Measurements from ENCODE around the gene CDK16.

CDK16 gene

DNA sequence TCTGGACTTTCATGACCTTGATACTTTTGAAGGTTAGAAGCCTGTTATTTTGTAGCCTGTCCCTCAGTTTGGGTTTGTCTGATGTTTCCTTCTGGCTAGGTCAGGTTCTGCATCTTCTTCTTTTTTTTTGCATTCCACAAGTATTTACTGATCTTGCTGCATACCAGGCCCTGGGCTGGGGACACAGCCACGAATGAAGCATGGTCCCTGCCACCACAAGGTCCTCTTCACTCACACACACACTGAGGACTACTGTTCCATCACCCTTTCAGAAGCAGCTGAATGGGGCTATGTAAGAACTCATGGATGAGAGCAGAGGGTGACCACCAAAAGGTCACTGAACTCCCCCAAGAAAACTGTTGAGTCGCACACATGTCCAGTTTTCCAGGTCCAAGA lies 53.5 kb downstream of the CDK16 start:
- H3K4me3 ChIP-seq (ENCODE audit: low read depth, low read length) = no peak overlapping the region
- TF ChIP-seq, protein P1, sequence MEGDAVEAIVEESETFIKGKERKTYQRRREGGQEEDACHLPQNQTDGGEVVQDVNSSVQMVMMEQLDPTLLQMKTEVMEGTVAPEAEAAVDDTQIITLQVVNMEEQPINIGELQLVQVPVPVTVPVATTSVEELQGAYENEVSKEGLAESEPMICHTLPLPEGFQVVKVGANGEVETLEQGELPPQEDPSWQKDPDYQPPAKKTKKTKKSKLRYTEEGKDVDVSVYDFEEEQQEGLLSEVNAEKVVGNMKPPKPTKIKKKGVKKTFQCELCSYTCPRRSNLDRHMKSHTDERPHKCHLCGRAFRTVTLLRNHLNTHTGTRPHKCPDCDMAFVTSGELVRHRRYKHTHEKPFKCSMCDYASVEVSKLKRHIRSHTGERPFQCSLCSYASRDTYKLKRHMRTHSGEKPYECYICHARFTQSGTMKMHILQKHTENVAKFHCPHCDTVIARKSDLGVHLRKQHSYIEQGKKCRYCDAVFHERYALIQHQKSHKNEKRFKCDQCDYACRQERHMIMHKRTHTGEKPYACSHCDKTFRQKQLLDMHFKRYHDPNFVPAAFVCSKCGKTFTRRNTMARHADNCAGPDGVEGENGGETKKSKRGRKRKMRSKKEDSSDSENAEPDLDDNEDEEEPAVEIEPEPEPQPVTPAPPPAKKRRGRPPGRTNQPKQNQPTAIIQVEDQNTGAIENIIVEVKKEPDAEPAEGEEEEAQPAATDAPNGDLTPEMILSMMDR (IDR thresholded peaks at IDR 0.05; ENCODE audit: low read depth, low read length) = no peak
- no peak for TF ChIP-seq POLR2A (IDR thresholded peaks at IDR 0.05; ENCODE audit: extremely low read depth, insufficient read length)
- no peak for TF ChIP-seq MYC (IDR thresholded peaks at IDR 0.05; ENCODE audit: low read depth, low read length)
- TF ChIP-seq, protein P2, sequence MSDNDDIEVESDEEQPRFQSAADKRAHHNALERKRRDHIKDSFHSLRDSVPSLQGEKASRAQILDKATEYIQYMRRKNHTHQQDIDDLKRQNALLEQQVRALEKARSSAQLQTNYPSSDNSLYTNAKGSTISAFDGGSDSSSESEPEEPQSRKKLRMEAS (IDR thresholded peaks at IDR 0.05; ENCODE audit: low read depth, low read length) = no peak
- DNase-seq (ENCODE audit: low read depth) = no peak

DNA sequence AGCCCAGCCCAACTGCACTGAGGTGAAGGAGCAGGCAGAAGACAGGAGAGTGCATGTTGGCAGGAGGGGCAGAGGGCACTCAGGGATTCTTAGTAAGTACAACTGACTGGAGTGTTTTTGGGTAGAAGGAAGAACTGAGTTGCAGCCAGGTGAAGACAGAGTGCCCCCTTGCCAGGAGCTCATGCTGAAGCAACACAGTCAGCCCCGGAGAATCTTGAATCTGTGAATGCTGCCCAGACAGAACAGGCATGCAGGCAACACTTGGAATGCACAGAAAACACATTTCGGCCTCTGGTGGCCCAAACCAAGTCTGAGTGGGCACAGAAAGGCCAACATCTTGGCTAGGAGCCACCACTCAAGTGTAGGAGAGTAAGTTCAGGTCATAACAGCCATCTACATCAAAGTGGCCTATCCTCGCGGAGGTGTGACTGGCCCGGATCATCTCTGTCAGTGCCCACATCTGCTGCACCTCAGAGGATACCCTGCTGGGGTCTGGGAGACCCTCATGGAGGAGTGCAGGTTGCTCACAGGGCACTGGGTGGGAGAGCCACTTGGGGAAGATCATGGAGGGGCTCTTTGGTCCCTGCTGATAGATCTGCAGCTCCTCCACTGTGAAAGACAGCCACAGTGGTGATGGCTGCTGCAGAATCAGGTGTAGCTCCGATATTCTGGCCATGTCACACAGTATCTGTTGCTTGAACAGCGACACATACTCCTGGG lies 54.7 kb downstream of the CDK16 start:
- no peak for TF ChIP-seq POLR2A (IDR thresholded peaks at IDR 0.05; ENCODE audit: extremely low read depth, insufficient read length)
- TF ChIP-seq, protein P2 (IDR thresholded peaks at IDR 0.05; ENCODE audit: low read depth, low read length) = no peak
- TF ChIP-seq, protein P1 (IDR thresholded peaks at IDR 0.05; ENCODE audit: low read depth, low read length) = no peak
- no peak for TF ChIP-seq MYC (IDR thresholded peaks at IDR 0.05; ENCODE audit: low read depth, low read length)
- DNase-seq (ENCODE audit: low read depth) = no peak
- H3K4me3 ChIP-seq (ENCODE audit: low read depth, low read length) = no peak overlapping the region

DNA sequence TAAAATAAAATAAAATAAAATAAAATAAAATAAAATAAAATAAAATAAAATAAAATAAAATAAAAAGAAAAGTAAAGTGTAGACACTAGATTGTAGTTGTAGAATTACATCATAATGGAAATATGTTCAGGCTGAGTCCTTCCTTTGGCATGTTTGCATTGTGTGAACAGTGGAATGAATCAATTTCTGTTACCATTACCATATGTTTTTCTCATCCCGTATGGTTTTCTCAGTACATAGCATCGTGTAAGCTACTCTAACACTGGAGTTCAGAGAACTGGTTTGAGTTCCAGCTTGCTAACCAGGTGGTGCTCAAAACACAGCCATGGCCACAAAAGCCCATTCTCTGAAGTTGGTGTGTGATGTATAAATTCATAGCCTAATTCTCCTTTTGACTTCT lies 60.2 kb downstream of the CDK16 start:
- no peak for DNase-seq (ENCODE audit: low read depth)
- TF ChIP-seq POLR2A (IDR thresholded peaks at IDR 0.05; ENCODE audit: extremely low read depth, insufficient read length) (no peak), MYC (IDR thresholded peaks at IDR 0.05; ENCODE audit: low read depth, low read length) (no peak)
- TF ChIP-seq, protein P2 (IDR thresholded peaks at IDR 0.05; ENCODE audit: low read depth, low read length) = no peak
- TF ChIP-seq, protein P1 (IDR thresholded peaks at IDR 0.05; ENCODE audit: low read depth, low read length) = no peak
- no peak overlapping the region for H3K4me3 ChIP-seq (ENCODE audit: low read depth, low read length)
